HG02759 (cell line): ENCODE measurements around the gene PLIN5.

Experiments
- ATAC-seq: cut with Tn5 transposase; IDR thresholded peaks from one replicate; pipeline ENCODE4 v1.9.1; 2021; ENCODE audit warnings: mild to moderate bottlenecking, moderate library complexity; ENCODE audit not compliant: unreplicated experiment

PLIN5 gene

DNA sequence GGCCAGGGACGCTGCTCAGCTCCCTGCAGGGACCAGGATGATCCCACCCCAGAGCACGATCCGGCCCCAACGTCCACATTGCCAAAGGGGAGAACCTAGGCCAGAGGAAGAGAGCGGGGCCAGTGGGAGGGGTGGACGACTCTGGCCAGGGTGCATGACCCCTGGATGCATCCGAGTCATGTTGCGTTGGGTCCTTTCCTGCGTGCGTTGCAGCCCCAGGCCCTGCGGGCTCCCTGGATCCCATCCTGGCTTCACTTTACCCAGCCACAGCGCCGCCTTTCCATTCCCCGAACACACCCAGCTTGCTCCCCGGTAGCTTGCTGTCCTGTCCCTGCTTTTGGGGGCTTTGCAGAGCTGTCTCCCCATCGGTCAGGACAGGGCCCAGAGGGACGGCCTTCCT, 27.2 kb downstream of the PLIN5 start:
- ATAC-seq = no peak

- no peak for ATAC-seq
Measured at GRCh38 chr19:4507150-4507452, 27.9 kb downstream of the PLIN5 start.

- ATAC-seq = no peak
Measured at GRCh38 chr19:4506449-4507149, 28.4 kb downstream of the PLIN5 start.

DNA sequence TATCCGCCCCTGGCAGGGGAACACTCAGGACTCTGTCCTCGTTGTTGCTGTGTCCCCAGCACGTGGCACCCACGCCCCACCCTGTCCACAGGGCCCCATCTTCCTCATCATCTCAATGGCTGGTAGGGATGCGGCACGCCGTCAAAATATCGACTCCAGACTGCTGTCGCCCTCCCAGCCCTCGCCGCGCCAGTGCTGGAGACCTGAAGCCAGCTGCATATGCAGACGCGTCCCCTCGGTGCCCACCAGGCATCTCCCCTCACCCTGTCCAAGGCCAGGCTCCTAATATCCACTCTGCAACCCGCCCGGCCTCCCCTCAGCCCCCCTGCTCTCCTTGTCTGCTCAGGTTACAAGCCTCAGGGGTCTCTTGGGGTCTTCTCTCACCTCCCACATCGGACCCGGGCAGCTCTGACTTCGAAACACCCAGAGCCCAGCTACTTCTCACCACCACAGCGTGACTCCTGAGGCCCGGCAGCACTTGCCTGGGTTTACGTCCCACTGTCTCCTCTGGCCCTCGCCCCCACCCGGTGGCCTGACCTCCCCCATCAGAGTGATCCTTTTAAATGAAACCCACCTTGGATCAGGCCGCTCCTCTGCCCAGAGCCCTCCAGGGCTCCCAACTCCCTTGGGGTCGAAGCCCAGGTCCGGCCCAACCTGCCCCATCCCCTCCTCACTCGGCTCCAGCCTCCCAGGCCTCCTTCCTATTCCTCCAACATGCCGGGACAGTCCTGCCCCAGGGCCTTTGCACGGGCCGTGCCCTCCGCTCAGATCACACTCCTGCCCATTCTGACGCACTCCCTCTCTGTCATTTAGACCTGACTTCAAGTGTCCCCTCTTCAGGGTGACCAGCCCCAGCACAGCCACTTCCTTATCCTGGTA, 29.2 kb downstream of the PLIN5 start:
- no peak for ATAC-seq

DNA sequence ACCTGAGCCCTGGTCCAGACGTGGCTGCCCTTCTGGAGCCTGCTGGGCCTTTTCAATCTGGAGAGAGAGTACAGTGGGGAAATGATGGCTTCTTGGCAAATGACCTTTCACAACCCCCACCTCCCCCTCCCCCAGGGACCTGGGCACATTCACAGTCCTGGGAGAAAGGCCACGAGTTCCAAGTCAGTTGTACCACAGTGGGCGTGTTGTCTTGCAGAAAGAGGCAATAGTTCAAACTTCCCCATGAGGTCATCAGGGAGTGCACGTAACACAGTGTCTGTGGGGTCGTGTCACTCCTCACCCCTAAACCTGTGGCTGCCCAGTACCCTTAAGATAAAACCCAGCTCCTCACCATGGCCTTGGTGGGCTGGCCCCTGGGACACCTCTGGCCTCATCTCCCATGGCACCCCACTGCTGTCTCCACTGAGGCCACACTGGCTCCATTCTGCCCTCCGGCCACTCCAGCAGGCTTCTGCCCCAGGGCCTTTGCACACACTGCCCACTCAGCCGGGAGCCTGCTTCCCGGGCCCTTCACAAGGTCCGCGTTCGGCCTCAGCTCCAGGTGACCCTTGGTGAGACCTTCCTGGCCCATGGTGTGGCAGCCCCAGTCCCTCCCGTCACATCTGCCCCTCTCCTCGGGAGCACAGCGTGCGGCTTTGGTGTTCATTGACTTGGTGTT, 30.0 kb downstream of the PLIN5 start:
- no peak for ATAC-seq

DNA sequence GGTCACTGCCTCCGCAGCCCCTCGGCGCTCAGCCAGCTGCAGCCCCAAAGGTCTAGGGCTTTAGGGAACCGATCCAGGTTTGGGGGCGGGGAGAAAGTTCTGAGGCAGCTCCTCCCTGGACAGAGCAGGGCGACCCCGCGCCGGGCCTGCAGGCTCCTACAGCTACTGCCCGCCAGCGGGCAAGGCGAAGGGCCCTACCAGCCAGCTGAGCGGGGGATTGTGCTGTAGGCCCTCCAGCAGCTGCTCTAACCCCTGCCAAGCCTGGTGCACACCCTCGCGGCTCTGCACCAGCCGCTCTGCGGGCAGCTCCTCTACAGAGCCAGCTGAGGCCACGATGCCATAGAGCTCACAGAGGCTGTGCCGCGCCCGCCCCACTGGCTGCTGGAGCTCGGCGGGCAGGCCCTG, 30.7 kb downstream of the PLIN5 start:
- no peak for ATAC-seq

GRCh38 chr19:4503825-4504170, 31.2 kb downstream of the PLIN5 start:
- no peak for ATAC-seq

GRCh38 chr19:4503132-4503824, 31.7 kb downstream of the PLIN5 start:
- ATAC-seq = no peak

DNA sequence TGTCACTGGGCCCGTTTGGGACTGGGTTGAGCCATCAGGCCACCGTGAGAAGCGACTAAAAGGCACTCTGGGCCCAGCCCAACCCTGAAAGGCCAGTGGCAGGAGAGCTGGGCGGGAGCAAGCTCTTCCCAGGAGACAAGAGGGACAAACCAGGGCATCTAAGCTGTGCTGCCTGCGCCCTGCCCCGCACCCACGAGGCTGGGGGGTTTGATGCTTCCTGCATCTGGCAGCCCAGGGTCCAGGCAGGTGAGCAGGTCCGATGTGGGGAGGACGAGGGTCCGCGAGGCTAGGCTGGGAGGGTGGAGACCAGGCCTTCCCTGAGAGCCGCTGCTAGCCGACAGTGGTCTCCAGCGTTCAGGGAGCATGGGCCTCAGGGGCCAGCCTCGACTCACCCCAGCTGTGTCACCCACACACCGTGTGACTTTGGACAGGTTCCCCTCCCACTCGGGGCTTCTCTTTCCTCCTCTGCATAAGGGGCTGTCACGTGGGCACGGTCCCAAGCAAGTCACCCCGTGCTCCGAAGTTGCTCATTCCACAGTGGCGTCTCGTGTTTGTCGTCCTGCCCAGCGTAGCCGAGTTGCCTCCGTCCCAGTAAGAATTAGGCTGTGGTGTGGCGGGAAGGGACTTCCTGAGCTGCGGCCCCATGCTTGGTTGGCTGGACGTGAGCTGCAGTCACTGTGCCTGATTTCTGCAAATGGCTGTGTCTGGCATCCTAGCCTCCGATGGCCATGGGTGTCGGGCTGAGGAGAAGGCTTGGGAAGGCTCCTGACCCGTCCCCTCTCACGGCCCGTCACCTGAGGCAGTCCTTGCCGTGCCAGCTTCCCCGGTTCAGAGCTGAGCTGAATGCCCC, 32.5 kb downstream of the PLIN5 start:
- ATAC-seq = no peak

- ATAC-seq = no peak
Measured at GRCh38 chr19:4501691-4502090, 33.3 kb downstream of the PLIN5 start.

DNA sequence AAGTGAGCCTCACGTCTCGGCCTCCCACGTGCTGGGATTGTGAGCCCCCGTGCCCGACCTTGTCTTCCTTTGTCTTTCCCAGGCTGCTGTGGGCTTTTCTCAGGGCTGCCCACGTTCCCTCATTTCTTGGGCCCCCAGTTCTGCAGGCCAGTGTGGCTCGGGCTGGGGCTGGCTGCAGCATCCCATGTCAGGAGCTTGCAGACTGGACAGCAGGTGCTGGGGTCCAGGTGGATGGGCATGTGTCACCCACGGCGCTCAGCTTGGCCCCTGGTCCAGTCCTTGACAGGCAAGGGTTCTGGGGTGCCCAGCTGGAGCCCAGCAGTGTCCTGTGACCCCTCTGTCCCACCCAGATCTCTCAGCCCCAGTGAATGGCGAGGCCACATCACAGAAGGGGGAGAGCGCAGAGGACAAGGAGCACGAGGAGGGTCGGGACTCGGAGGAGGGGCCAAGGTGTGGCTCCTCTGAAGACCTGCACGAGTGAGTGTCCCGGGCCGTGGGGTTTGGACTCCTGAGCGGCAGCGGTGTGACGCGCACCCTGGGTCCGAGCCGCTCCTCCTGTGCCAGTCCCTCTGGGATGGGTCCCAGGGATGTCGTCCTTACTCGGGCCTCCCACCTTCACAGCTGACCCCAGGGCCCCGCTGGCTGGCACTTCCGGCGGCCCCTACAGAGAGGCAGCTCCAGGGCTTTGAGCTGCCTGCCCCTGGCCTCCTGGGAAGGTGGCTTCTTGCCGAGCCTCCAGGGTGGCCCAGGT, 34.0 kb downstream of the PLIN5 start:
- no peak for ATAC-seq

DNA sequence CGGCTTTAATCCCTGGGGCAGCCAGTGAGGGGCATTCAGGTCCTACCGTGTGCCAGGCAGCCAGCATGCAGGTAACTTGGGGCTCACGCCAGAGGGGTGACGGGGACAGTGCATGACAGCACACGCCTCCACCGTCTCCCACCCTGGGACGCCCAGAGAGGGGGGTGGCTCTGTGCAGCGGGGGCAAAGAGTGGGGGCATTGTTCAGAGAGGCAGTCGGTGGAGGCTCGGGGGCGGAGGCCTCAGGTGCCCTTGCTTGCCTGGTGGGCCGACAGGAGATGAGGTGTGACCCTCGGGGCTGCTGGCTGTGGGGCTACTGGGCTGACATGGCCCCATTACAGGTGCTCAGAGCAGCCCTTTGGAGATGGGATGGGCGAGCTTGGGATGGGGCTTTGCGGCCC, 35.2 kb downstream of the PLIN5 start:
- ATAC-seq = no peak

DNA sequence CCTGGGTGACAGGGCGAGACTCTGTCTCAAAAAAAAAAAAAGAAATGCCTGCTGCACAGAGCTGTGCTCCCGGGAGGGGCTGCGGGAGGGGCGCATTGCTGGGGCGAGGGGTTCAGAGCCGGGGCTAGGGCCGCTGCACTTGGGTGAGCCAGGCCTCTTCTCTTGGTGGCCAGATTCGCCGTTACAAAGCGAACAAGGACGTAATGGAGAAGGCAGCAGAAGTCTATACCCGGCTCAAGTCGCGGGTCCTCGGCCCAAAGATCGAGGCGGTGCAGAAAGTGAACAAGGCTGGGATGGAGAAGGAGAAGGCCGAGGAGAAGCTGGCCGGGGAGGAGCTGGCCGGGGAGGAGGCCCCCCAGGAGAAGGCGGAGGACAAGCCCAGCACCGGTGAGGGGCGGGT, 35.7 kb downstream of the PLIN5 start:
- ATAC-seq = no peak

DNA sequence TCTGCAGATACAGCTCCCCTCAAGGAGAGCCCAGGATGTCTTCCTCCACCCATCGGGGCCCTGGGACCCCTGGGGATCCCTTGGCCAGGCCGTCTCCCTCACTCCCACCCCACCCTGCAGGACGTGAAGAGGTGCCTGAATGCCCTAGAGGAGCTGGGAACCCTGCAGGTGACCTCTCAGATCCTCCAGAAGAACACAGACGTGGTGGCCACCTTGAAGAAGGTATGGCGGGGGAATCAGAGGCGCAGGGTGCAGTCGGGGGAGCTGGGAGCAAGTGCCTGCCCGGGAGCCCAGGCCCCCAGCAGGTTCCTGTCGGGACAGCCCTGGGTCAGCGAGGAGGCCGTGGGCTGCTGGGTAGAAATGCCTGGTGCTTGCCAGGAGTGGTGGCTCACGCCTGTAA, 36.3 kb downstream of the PLIN5 start:
- ATAC-seq = no peak

- ATAC-seq = no peak
Measured at GRCh38 chr19:4497770-4498389, 37.1 kb downstream of the PLIN5 start.

DNA sequence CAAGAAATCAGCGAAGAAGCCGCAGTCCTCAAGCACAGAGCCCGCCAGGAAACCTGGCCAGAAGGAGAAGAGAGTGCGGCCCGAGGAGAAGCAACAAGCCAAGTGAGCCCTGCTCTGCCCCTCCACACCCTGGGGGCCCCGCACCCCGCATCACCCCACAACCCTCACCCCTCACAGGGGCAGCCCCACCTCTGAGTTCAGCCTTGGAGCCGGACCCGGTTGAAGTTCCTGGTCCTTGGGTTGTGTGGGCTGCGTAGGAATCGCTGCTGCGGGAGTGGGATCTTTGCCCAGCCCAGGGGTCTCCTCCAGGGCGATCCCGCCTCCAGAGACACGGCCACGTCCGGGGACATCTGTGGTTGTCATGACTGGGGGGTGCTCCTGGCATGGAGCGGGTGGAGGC, 38.7 kb downstream of the PLIN5 start:
- no peak for ATAC-seq

- no peak for ATAC-seq
Measured at GRCh38 chr19:4495471-4495870, 39.6 kb downstream of the PLIN5 start.

DNA sequence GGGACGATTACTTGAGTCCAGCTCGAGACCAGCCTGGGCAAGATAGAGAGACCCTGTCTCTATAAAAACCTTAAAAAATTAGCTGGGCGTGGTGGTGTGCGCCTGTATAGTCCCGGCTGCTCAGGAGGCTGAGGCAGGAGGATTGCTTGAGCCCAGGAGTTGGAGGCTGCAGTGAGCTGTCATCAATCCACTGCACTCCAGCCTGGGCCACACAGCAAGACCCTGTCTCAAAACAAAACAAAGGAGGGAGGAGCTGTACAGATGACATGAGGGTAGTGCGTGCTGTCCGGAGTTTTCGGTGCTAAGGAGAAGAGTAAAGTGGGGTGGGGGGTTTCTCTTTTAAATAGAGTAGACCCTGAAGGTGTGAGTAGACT, 40.3 kb downstream of the PLIN5 start:
- ATAC-seq = no peak

DNA sequence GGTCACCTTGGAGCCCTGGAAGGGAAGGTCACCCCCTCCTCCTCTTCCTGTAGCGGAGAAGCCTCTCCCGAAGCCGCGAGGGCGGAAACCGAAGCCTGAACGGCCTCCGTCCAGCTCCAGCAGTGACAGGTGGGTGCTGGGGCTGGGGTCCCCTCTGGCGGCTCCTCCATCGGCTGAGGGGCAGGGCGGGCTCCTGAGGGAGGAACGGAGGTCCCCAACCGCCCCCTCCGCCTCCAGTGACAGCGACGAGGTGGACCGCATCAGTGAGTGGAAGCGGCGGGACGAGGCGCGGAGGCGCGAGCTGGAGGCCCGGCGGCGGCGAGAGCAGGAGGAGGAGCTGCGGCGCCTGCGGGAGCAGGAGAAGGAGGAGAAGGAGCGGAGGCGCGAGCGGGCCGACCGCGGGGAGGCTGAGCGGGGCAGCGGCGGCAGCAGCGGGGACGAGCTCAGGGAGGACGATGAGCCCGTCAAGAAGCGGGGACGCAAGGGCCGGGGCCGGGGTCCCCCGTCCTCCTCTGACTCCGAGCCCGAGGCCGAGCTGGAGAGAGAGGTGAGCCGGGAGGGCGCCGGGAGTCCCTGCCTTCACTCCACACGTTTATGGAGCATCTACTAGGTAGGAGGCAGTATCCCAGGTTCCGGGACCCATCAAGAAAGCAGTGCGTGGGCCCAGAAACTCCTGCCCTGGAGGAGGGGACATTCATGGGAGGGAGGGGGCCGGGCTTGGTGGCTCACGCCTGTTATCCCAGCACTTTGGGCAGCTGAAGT, 40.9 kb downstream of the PLIN5 start:
- no peak for ATAC-seq
